ENCODE measurements around the gene NEDD4L. TPM values are rescaled to one million over a fixed set of nuclear protein-coding genes. Genes with fewer than 3 reads are reported as not detected.

NEDD4L gene
- total RNA-seq, 1 donor from 2014 or later: 95.9 TPM

GRCh38 chr18:58097121-58097906 is 53.3 kb downstream of the NEDD4L start:
- H3K4me3 ChIP-seq (ENCODE audit: low read depth, low read length): no peak overlapping the region
- no peak for DNase-seq (ENCODE audit: low read depth)
- TF ChIP-seq, protein P1, sequence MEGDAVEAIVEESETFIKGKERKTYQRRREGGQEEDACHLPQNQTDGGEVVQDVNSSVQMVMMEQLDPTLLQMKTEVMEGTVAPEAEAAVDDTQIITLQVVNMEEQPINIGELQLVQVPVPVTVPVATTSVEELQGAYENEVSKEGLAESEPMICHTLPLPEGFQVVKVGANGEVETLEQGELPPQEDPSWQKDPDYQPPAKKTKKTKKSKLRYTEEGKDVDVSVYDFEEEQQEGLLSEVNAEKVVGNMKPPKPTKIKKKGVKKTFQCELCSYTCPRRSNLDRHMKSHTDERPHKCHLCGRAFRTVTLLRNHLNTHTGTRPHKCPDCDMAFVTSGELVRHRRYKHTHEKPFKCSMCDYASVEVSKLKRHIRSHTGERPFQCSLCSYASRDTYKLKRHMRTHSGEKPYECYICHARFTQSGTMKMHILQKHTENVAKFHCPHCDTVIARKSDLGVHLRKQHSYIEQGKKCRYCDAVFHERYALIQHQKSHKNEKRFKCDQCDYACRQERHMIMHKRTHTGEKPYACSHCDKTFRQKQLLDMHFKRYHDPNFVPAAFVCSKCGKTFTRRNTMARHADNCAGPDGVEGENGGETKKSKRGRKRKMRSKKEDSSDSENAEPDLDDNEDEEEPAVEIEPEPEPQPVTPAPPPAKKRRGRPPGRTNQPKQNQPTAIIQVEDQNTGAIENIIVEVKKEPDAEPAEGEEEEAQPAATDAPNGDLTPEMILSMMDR (conservative IDR thresholded peaks at IDR 0.05; ENCODE audit: low read depth, low read length): no peak

- no peak for DNase-seq (ENCODE audit: low read depth)
- H3K4me3 ChIP-seq (ENCODE audit: low read depth, low read length): no peak overlapping the region
- TF ChIP-seq, protein P1 (conservative IDR thresholded peaks at IDR 0.05; ENCODE audit: low read depth, low read length): no peak
Measured at GRCh38 chr18:58097907-58098166, 53.8 kb downstream of the NEDD4L start.

GRCh38 chr18:58098706-58099105 is 54.7 kb downstream of the NEDD4L start:
- no peak overlapping the region for H3K4me3 ChIP-seq (ENCODE audit: low read depth, low read length)
- TF ChIP-seq, protein P1 (conservative IDR thresholded peaks at IDR 0.05; ENCODE audit: low read depth, low read length): no peak
- no peak for DNase-seq (ENCODE audit: low read depth)

- H3K4me3 ChIP-seq (ENCODE audit: low read depth, low read length): no peak overlapping the region
- TF ChIP-seq, protein P1 (conservative IDR thresholded peaks at IDR 0.05; ENCODE audit: low read depth, low read length): no peak
- no peak for DNase-seq (ENCODE audit: low read depth)
Measured at GRCh38 chr18:58100154-58100553, 56.1 kb downstream of the NEDD4L start.

DNA sequence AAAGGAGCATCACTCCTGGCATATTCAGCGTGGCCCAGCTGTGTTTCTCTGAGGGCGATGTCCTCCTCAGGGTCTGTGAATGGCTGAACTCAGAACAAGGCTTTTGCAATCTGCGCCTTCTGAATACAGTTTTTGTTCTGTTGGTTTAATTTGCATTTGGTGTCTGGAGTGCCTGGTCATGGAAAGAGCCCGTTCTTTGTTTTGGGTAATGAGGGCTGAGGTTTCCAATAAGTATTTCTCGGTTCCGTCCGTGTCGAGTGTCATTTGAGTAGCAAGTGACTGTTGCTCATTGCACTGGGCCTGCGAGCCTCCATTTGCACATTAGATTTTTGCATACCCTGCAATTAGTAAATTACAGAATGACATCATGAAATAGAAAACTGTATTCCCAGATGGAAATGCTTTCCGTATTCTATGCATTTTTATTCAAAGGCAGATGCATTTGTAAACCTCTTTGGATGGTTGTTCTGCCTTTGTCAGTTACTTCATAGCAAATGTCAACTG is 57.3 kb downstream of the NEDD4L start:
- DNase-seq (ENCODE audit: low read depth): no peak
- TF ChIP-seq, protein P1 (conservative IDR thresholded peaks at IDR 0.05; ENCODE audit: low read depth, low read length): no peak
- H3K4me3 ChIP-seq (ENCODE audit: low read depth, low read length): no peak overlapping the region

DNA sequence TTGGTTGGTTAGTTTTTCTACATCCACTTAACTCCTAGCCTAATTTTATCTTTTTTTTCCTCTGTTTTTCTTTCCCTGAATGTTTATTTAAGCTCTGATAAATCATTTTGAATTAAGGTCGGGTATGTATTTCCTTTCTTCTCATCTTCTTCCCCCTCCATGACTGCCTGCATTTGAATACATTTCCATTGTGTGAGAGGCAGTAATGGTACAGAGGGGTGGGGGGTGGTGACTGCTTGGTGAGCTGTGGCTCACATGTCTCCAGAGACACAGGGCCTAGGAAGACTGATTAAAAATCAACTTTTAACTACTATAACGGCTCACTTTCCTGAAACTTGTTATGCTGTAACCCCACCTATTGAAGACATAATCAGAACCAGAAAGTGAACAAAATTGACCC is 58.0 kb downstream of the NEDD4L start:
- TF ChIP-seq, protein P1 (conservative IDR thresholded peaks at IDR 0.05; ENCODE audit: low read depth, low read length): no peak
- no peak for DNase-seq (ENCODE audit: low read depth)
- no peak overlapping the region for H3K4me3 ChIP-seq (ENCODE audit: low read depth, low read length)

GRCh38 chr18:58102875-58103274 is 58.8 kb downstream of the NEDD4L start:
- DNase-seq (ENCODE audit: low read depth): no peak
- no peak overlapping the region for H3K4me3 ChIP-seq (ENCODE audit: low read depth, low read length)
- TF ChIP-seq, protein P1 (conservative IDR thresholded peaks at IDR 0.05; ENCODE audit: low read depth, low read length): no peak

All from epithelial cell of proximal tubule (primary cell).